OCI-LY7 (cell line): Measurements from ENCODE around the gene RAX. TPM values are rescaled to one million over a fixed set of nuclear protein-coding genes. Genes with fewer than 3 reads are reported as not detected.

Experiments used
- BruUV-seq: library from RNA; stranded (reverse); fragments of 400-500 nt; replicated peaks from 2 replicates; lab custom pipeline; 2021; lab: Mats Ljungman, UMichigan
- CTCF ChIA-PET: fragments of 300-600 bp; sonication (Branson Sonifier 250); formaldehyde crosslinking; loops from one replicate; lab custom pipeline; 2022; ENCODE audit warnings: antibody characterized with exemption; ENCODE audit not compliant: unreplicated experiment; lab: Charles Lee
- POLR2A ChIA-PET: fragments of 300-600 bp; sonication (Branson Sonifier 250); formaldehyde crosslinking; loops from one replicate; lab custom pipeline; 2022; ENCODE audit warnings: antibody characterized with exemption; lab: Charles Lee
- DNase-seq: peaks from one replicate; pipeline ENCODE4 v3.0.0-alpha.2; 2015; ENCODE audit warnings: low spot score
- H2AFZ ChIP-seq: fragments of 200-600 bp; sonication (generic), shearing (Covaris generic); 2 replicates; pipeline ENCODE4 v1.6.1; 2014; ENCODE audit warnings: mild to moderate bottlenecking, antibody characterized with exemption, low read length, moderate library complexity
- H3K27ac ChIP-seq: fragments of 200-600 bp; sonication (generic); 2 replicates; pipeline ENCODE4 v1.5.1; 2014; ENCODE audit warnings: mixed run types, low read depth, mild to moderate bottlenecking, moderate library complexity, low read length, inconsistent platforms; ENCODE audit not compliant: poor library complexity, severe bottlenecking
- H3K36me3 ChIP-seq: fragments of 200-600 bp; sonication (generic); 2 replicates; pipeline ENCODE4 v1.6.1; 2014; ENCODE audit warnings: mild to moderate bottlenecking, antibody characterized with exemption, low read length, moderate library complexity, mixed read lengths; ENCODE audit not compliant: insufficient read depth
- H3K4me1 ChIP-seq: fragments of 200-600 bp; sonication (generic); 2 replicates; pipeline ENCODE4 v1.5.1; 2014; ENCODE audit warnings: mild to moderate bottlenecking, low read length; ENCODE audit not compliant: insufficient read depth, poor library complexity, severe bottlenecking
- H3K4me2 ChIP-seq: fragments of 200-600 bp; sonication (generic); 2 replicates; pipeline ENCODE4 v1.6.1; 2014; ENCODE audit warnings: mild to moderate bottlenecking, low read length
- H3K4me3 ChIP-seq: fragments of 200-600 bp; sonication (generic); 2 replicates; pipeline ENCODE4 v1.5.1; 2014; ENCODE audit warnings: mild to moderate bottlenecking, low read depth, low read length; ENCODE audit not compliant: poor library complexity, severe bottlenecking
- H3K79me2 ChIP-seq: fragments of 200-600 bp; sonication (generic); 2 replicates; pipeline ENCODE4 v1.6.1; 2016; ENCODE audit warnings: low read depth, mild to moderate bottlenecking, low read length, moderate library complexity, mixed read lengths; ENCODE audit not compliant: insufficient read depth
- H3K9me2 ChIP-seq: fragments of 200-600 bp; sonication (generic); 2 replicates; pipeline ENCODE4 v1.6.1; 2016; ENCODE audit warnings: mild to moderate bottlenecking, low read length, mixed read lengths; ENCODE audit not compliant: insufficient read depth
- H3K9me3 ChIP-seq: fragments of 200-600 bp; sonication (generic); 2 replicates; pipeline ENCODE4 v1.6.1; 2014; ENCODE audit warnings: mild to moderate bottlenecking, mixed run types, low read length, mixed read lengths
- H4K20me1 ChIP-seq: fragments of 200-600 bp; sonication (generic); 2 replicates; pipeline ENCODE4 v1.6.1; 2014; ENCODE audit warnings: mild to moderate bottlenecking, antibody characterized with exemption, low read length, moderate library complexity, mixed read lengths; ENCODE audit not compliant: insufficient read depth
- CTCF ChIP-seq: fragments of 200-600 bp; sonication (generic); conservative IDR thresholded peaks from 2 replicates; pipeline ENCODE4 v1.5.1; 2014; ENCODE audit warnings: mild to moderate bottlenecking, antibody characterized with exemption, low read length, moderate library complexity, mixed read lengths
- EZH2phosphoT487 ChIP-seq: fragments of 200-600 bp; sonication (generic); IDR thresholded peaks from 2 replicates; pipeline ENCODE4 v1.6.1; 2018; ENCODE audit warnings: low read depth, borderline replicate concordance, mild to moderate bottlenecking, mixed run types, antibody characterized with exemption, low read length, moderate library complexity, mixed read lengths
- intact Hi-C: fragments of 100-400 bp; cut with micrococcal nuclease; formaldehyde crosslinking; loops from one replicate; pipeline ENCODE4 v1.10.0; 2022; ENCODE audit not compliant: unreplicated experiment
- total RNA-seq, 2 experiments: library from RNA; depleted of rRNA in 1 of 2; stranded (reverse); fragments of >200 nt in 1 of 2; shearing (Covaris generic) in 1 of 2; gene quantifications; 2 replicates each; pipeline ENCODE4 v1.2.3, GENCODE V29; 2014 to 2022

RAX gene
- total RNA-seq, 2 experiments from 2014 or later, result not detected

GRCh38 chr18:59265974-59266369, 7.3 kb downstream of the RAX start:
- no peaks in the 10 kb centered on the region for H3K9me2 ChIP-seq
- no peaks in the 10 kb centered on the region for H4K20me1 ChIP-seq
- H3K4me3 ChIP-seq, result no peak overlapping the region
- TF ChIP-seq CTCF (no peak), EZH2phosphoT487 (no peak)
- H3K4me1 ChIP-seq, result no peaks in the 10 kb centered on the region
- no peak overlapping the region for H2AFZ ChIP-seq
- H3K36me3 ChIP-seq, result no peaks in the 10 kb centered on the region
- H3K4me2 ChIP-seq, result no peak overlapping the region
- no peaks in the 10 kb centered on the region for H3K79me2 ChIP-seq
- DNase-seq, result no peak
- ChIA-PET POLR2A (no interaction called here), CTCF (no interaction called here)
- no peaks in the 10 kb centered on the region for H3K9me3 ChIP-seq
- intact Hi-C loops, result no loop called here
- no TSS peak for BruUV-seq
- no peak overlapping the region for H3K27ac ChIP-seq

- Histone ChIP-seq H4K20me1 (no peaks in the 10 kb centered on the region), H3K4me3 (no peak overlapping the region), H2AFZ (no peak overlapping the region), H3K27ac (no peak overlapping the region), H3K79me2 (no peaks in the 10 kb centered on the region), H3K4me1 (no peaks in the 10 kb centered on the region), H3K9me3 (no peaks in the 10 kb centered on the region), H3K9me2 (no peaks in the 10 kb centered on the region), H3K4me2 (no peak overlapping the region), H3K36me3 (no peaks in the 10 kb centered on the region)
- no TSS peak for BruUV-seq
- DNase-seq, result no peak
- intact Hi-C loops, result no loop called here
- ChIA-PET POLR2A (no interaction called here), CTCF (no interaction called here)
- no peak for TF ChIP-seq CTCF
Measured at GRCh38 chr18:59265246-59265973, 7.8 kb downstream of the RAX start.

GRCh38 chr18:59264651-59265245, 8.5 kb downstream of the RAX start:
- Histone ChIP-seq H3K4me3 (no peak overlapping the region), H3K4me1 (no peaks in the 10 kb centered on the region), H3K4me2 (no peak overlapping the region), H3K27ac (no peak overlapping the region), H4K20me1 (no peaks in the 10 kb centered on the region), H3K9me2 (no peaks in the 10 kb centered on the region), H3K9me3 (no peaks in the 10 kb centered on the region), H3K36me3 (no peaks in the 10 kb centered on the region), H3K79me2 (no peaks in the 10 kb centered on the region), H2AFZ (no peak overlapping the region)
- ChIA-PET CTCF (no interaction called here), POLR2A (no interaction called here)
- intact Hi-C loops, result no loop called here
- BruUV-seq, result no TSS peak
- TF ChIP-seq CTCF (no peak), EZH2phosphoT487 (no peak)
- no peak for DNase-seq
